Activated CD4-positive, alpha-beta T cell treated with anti-CD3 and anti-CD28 coated beads for 36 hours (primary cell): ENCODE data around the gene TAGLN2. TPM values are rescaled to one million over a fixed set of nuclear protein-coding genes. Genes with fewer than 3 reads are reported as not detected.

Experiments
- ATAC-seq: fragments of 200-7000 bp; cut with Tn5 transposase; one replicate; pipeline ENCODE4 v1.10.0; 2021; ENCODE audit warnings: mild to moderate bottlenecking, moderate library complexity
- CTCF ChIA-PET: fragments of 350-600 bp; sonication (Branson Sonifier 250); formaldehyde crosslinking; loops from one replicate; lab custom pipeline; 2021; ENCODE audit warnings: antibody characterized with exemption; lab: Charles Lee
- POLR2A ChIA-PET: fragments of 350-600 bp; sonication (Branson Sonifier 250); formaldehyde crosslinking; loops from one replicate; lab custom pipeline; 2021; ENCODE audit warnings: antibody characterized with exemption, inconsistent platforms; lab: Charles Lee
- DNase-seq: peaks from one replicate; pipeline ENCODE4 v3.0.0-alpha.2; 2020
- H3K27ac Mint-ChIP-seq: one replicate; pipeline ENCODE4 v1.8.0; 2021; ENCODE audit warnings: mixed read lengths
- H3K27me3 Mint-ChIP-seq: one replicate; pipeline ENCODE4 v1.8.0; 2021; ENCODE audit warnings: mixed read lengths
- H3K36me3 Mint-ChIP-seq: one replicate; pipeline ENCODE4 v1.8.0; 2021; ENCODE audit warnings: low read depth, mixed read lengths
- H3K4me1 Mint-ChIP-seq: one replicate; pipeline ENCODE4 v1.8.0; 2021; ENCODE audit warnings: mixed read lengths
- H3K4me3 Mint-ChIP-seq: one replicate; pipeline ENCODE4 v1.8.0; 2021; ENCODE audit warnings: mild to moderate bottlenecking, moderate library complexity, mixed read lengths
- H3K9me3 Mint-ChIP-seq: one replicate; pipeline ENCODE4 v1.8.0; 2021; ENCODE audit warnings: low read depth, mixed read lengths
- intact Hi-C, 2 experiments: fragments of 100-400 bp; cut with DNase I in 1 of 2; cut with micrococcal nuclease in 1 of 2; formaldehyde crosslinking; loops; one replicate each; pipeline versions ENCODE4 v1.14.2 to v1.15.1; 2022 to 2024; cut with DNase I, micrococcal nuclease
- total RNA-seq, 2 experiments: library from RNA; stranded (reverse); gene quantifications; one replicate each; pipeline ENCODE4 v1.2.3, GENCODE V29; 2021

Gene TAGLN2
- total RNA-seq, 2 experiments from 2014 or later, result 410 to 495 TPM

- Mint-ChIP-seq H3K36me3 (peaks cover 10% of the 10 kb centered on the region), H3K27ac (no peak overlapping the region), H3K9me3 (no peaks in the 10 kb centered on the region), H3K4me3 (no peak overlapping the region), H3K4me1 (peaks cover 6% of the 10 kb centered on the region), H3K27me3 (no peaks in the 10 kb centered on the region)
- ATAC-seq (no peak), DNase-seq (no peak)
- intact Hi-C loops, result loop anchor here in 1 of 2 experiments (10.0 kb wide), 3 partner anchors 276 to 1466 kb away; partner anchors contain the start of genes AIM2 and PEA15
- CTCF ChIA-PET, result no interaction called here
- POLR2A ChIA-PET, result no interaction called here
These were observed 3.3 kb upstream of the TAGLN2 start for GRCh38 chr1:159928491-159929050.

GRCh38 chr1:159927849-159928431, 2.6 kb upstream of the TAGLN2 start:
- ATAC-seq (no peak), DNase-seq (no peak)
- intact Hi-C loops, result loop anchor here in 1 of 2 experiments (10.0 kb wide), 3 partner anchors 277 to 1467 kb away; partner anchors contain the start of genes AIM2 and PEA15
- no peaks in the 10 kb centered on the region for H3K27me3 Mint-ChIP-seq
- no peak overlapping the region for H3K27ac Mint-ChIP-seq
- no peak overlapping the region for H3K4me3 Mint-ChIP-seq
- no peaks in the 10 kb centered on the region for H3K9me3 Mint-ChIP-seq
- H3K4me1 Mint-ChIP-seq, result peaks cover 12% of the 10 kb centered on the region
- POLR2A ChIA-PET, result interaction anchor here (0.6 kb wide), 1 partner anchor 11 kb away, joined by 3 read pairs; no protein-coding TSS in a partner anchor
- H3K36me3 Mint-ChIP-seq, result peaks cover 16% of the 10 kb centered on the region
- CTCF ChIA-PET, result interaction anchor here (1.0 kb wide), 1 partner anchor 8 kb away, joined by 7 read pairs; no protein-coding TSS in a partner anchor

GRCh38 chr1:159927211-159927848, 2.0 kb upstream of the TAGLN2 start:
- Mint-ChIP-seq H3K27ac (peak overlapping the region; percentile 49), H3K4me3 (no peak overlapping the region), H3K4me1 (peaks cover 18% of the 10 kb centered on the region), H3K9me3 (no peaks in the 10 kb centered on the region), H3K36me3 (peaks cover 19% of the 10 kb centered on the region), H3K27me3 (no peaks in the 10 kb centered on the region)
- intact Hi-C loops, result loop anchor here in 1 of 2 experiments (10.0 kb wide), 3 partner anchors 277 to 1467 kb away; partner anchors contain the start of genes AIM2 and PEA15
- DNase-seq, result no peak
- ATAC-seq, result no peak
- ChIA-PET POLR2A (interaction anchor here (0.6 kb wide), 1 partner anchor 12 kb away, joined by 3 read pairs; no protein-coding TSS in a partner anchor), CTCF (interaction anchor here (1.0 kb wide), 1 partner anchor 9 kb away, joined by 7 read pairs; no protein-coding TSS in a partner anchor)

GRCh38 chr1:159925719-159926078, 392 bp upstream of the TAGLN2 start:
- H3K36me3 Mint-ChIP-seq, result peaks cover 34% of the 10 kb centered on the region
- H3K4me3 Mint-ChIP-seq, result peak overlapping the region; percentile 95
- H3K9me3 Mint-ChIP-seq, result no peaks in the 10 kb centered on the region
- H3K27ac Mint-ChIP-seq, result peak overlapping the region; percentile 98
- ChIA-PET CTCF (interaction anchor here (0.8 to 1.4 kb wide), 5 partner anchors 10 to 85 kb away, joined by 3 to 5 read pairs (median 3); no protein-coding TSS in a partner anchor), POLR2A (interaction anchor here (0.6 to 1.8 kb wide), 5 partner anchors 13 to 172 kb away, joined by 3 to 5 read pairs (median 5); partner anchors contain the start of gene IGSF8)
- H3K27me3 Mint-ChIP-seq, result no peaks in the 10 kb centered on the region
- intact Hi-C loops, result loop anchor here (1.0 to 10.0 kb wide), 9 partner anchors 20 to 1469 kb away; partner anchors contain the start of genes AIM2 (in 1 of the 2), COPA (in 1 of the 2), DUSP23 (in 1 of the 2) and IGSF8 (in 1 of the 2)
- ATAC-seq (peak; percentile 33), DNase-seq (peak; percentile 76)
- H3K4me1 Mint-ChIP-seq, result peaks cover 34% of the 10 kb centered on the region

- H3K4me3 Mint-ChIP-seq, result peak overlapping the region; percentile 95
- H3K27ac Mint-ChIP-seq, result peak overlapping the region; percentile 98
- H3K27me3 Mint-ChIP-seq, result no peaks in the 10 kb centered on the region
- ATAC-seq, result peak; percentile 42
- H3K4me1 Mint-ChIP-seq, result peaks cover 46% of the 10 kb centered on the region
- ChIA-PET CTCF (interaction anchor here (1.0 to 2.3 kb wide), 6 partner anchors 74 to 147 kb away, joined by 3 to 11 read pairs (median 4); no protein-coding TSS in a partner anchor), POLR2A (interaction anchor here (0.6 to 2.6 kb wide), 8 partner anchors 10 to 847 kb away, joined by 3 to 10 read pairs (median 5); partner anchors contain the start of genes AIM2, DCAF8, IGSF8 and IGSF9)
- peak; percentile 81 for DNase-seq
- intact Hi-C loops, result loop anchor here in 1 of 2 experiments (2.0 to 10.0 kb wide), 7 partner anchors 69 to 1993 kb away; partner anchors contain the start of genes AIM2, COPA, NCSTN and PEA15
- H3K36me3 Mint-ChIP-seq, result peaks cover 49% of the 10 kb centered on the region
- H3K9me3 Mint-ChIP-seq, result no peaks in the 10 kb centered on the region
These were observed 1.1 kb downstream of the TAGLN2 start for GRCh38 chr1:159924025-159924790.

DNA sequence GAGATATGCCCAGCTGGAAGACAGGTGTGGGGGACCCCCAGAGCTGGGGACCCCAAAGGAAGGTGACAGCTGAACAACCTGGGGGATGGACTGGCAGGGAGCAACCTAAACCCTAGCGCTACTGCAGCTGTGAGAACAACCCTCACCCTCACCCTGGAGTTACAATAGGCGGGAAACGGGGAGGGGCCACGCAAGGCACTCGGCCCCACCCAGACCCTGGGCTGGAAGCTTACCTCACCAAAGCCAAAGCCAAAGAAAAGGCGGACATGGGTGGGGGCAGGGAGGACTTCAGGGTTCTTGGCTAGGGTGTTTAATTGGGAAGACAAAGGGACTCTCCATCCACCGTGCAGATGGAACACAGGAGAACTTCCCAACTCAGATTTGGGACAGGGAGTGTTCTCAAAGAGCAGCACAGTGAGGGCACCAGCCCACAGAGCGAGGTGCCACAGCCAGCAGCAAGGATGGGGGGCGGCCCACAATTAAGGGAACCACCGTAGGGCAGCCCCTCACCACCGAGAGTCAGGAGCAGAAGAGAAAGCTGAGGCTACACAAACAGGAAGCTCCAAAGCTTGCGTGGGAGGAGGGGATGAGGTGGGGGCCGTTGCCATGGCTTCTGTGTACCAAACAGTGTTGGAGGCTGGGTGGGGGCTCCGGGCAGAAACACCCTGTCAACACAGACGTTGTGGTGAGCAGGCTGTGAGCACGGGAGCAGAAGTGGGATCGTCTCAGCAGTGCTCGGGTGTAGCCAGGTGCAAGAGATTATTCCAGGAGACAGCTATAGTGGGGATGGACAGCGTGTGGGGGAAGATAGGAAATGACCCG, 1.9 kb downstream of the TAGLN2 start:
- Mint-ChIP-seq H3K36me3 (peaks cover 55% of the 10 kb centered on the region), H3K4me3 (peak overlapping the region; percentile 95), H3K27ac (peak overlapping the region; percentile 97), H3K4me1 (peaks cover 47% of the 10 kb centered on the region), H3K9me3 (no peaks in the 10 kb centered on the region), H3K27me3 (no peaks in the 10 kb centered on the region)
- ATAC-seq (peak; percentile 43), DNase-seq (peak; percentile 91)
- intact Hi-C loops, result loop anchor here (1.0 to 10.0 kb wide), 10 partner anchors 69 to 1994 kb away; partner anchors contain the start of genes AIM2 (in 1 of the 2), COPA (in 1 of the 2), DCAF8 (in 1 of the 2) and DUSP23 (in 1 of the 2)
- ChIA-PET CTCF (interaction anchor here (0.6 to 2.3 kb wide), 9 partner anchors 13 to 700 kb away, joined by 3 to 11 read pairs (median 4); partner anchors contain the start of gene DUSP23), POLR2A (interaction anchor here (0.6 to 2.6 kb wide), 9 partner anchors 9 to 1121 kb away, joined by 3 to 10 read pairs (median 5); partner anchors contain the start of genes AIM2, DCAF8, IGSF8 and IGSF9)

DNA sequence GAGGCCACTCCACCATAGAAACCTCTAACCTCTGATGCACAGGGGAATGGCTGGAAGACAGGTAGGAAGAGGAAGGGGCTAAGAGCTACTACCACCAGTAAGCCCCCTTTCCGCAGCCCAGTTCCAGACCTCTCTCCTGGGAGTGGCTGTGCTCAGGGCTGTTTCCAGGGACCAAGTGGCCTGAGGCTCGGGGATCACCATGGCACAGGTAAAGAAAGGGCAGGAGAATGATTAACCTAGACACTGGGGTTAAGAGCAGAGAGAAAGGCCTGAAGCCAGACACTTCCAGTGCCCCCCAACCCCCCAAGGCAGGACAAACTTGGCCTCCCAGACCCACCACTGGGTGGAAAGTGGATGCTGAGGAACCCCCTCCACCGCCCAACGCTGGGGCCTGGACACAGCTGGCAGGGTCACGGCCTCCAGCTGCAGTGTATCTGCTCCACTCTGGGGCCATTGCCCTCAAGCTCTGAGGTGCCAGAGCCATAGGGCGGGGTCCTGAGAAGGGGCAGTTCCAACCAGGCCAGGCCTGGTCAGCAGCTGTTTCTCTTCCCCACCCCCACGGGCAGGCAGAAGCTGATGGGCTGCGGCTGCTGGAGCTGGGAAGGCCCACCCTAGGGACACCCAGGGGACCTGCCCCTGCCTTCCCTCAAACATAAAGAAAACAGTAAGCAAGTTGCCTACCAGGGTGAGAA, 2.6 kb downstream of the TAGLN2 start:
- H3K27ac Mint-ChIP-seq, result peak overlapping the region; percentile 97
- no peaks in the 10 kb centered on the region for H3K27me3 Mint-ChIP-seq
- ATAC-seq, result no peak
- peaks cover 62% of the 10 kb centered on the region for H3K36me3 Mint-ChIP-seq
- DNase-seq, result no peak
- no peaks in the 10 kb centered on the region for H3K9me3 Mint-ChIP-seq
- intact Hi-C loops, result loop anchor here (1.0 to 10.0 kb wide), 8 partner anchors 109 to 1995 kb away; partner anchors contain the start of genes AIM2 (in 1 of the 2), DCAF8 (in 1 of the 2), DUSP23 (in 1 of the 2) and PEA15 (in 1 of the 2)
- H3K4me1 Mint-ChIP-seq, result peaks cover 54% of the 10 kb centered on the region
- CTCF ChIA-PET, result interaction anchor here (0.7 to 2.3 kb wide), 6 partner anchors 14 to 699 kb away, joined by 3 to 11 read pairs (median 4); partner anchors contain the start of gene DUSP23
- POLR2A ChIA-PET, result interaction anchor here (0.9 to 2.6 kb wide), 5 partner anchors 9 to 175 kb away, joined by 3 to 10 read pairs (median 8); partner anchors contain the start of genes IGSF8 and IGSF9
- H3K4me3 Mint-ChIP-seq, result peak overlapping the region; percentile 95

DNA sequence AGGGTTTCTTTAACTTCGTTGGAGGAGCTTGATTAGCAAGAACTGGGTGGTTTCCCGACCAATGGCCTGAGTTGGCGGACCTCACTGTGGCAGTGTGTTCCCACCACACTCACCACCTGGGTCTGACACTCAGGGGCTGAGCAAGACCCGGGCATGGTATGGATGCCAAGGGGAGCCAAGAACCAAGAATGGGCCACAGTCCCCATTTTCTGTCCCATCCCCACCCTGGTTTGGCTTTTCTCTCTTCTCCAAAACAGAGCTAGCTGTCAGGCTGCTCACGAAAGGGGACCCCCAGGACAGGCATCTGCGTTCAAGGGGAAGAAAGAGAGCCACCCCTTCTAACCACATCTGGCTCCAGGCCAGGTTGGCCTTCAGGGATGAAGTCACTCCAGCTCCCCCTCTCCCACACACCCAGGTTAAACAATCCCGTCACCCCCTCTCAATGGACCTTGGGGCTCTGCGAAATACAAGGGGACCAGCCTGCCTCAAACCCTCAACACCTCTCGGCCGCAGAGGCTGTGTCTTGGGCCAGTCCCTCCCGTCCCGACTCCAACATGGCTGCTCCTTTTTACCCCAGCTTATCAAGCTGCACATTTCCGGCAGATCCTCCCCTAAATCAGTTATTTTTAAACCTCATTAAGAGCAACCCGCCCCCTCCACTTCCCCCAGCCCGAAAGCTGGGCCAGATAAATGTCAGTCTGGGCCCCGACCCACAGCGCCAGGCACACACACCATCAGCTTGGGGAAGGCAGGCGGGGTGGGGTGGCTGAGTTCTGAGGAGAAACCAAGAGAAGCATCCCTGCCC, 3.4 kb downstream of the TAGLN2 start:
- Mint-ChIP-seq H3K4me3 (peak overlapping the region; percentile 95), H3K27me3 (no peaks in the 10 kb centered on the region), H3K27ac (peak overlapping the region; percentile 97), H3K9me3 (no peaks in the 10 kb centered on the region), H3K4me1 (peaks cover 58% of the 10 kb centered on the region), H3K36me3 (peaks cover 66% of the 10 kb centered on the region)
- peak; percentile 39 for DNase-seq
- ChIA-PET CTCF (interaction anchor here (0.7 to 2.1 kb wide), 5 partner anchors 10 to 833 kb away, joined by 3 to 11 read pairs (median 3); no protein-coding TSS in a partner anchor), POLR2A (interaction anchor here (0.8 to 2.6 kb wide), 2 partner anchors 8 to 83 kb away, joined by 3 to 9 read pairs; no protein-coding TSS in a partner anchor)
- no peak for ATAC-seq
- intact Hi-C loops, result loop anchor here in 1 of 2 experiments (5.0 to 10.0 kb wide), 5 partner anchors 283 to 1995 kb away; partner anchors contain the start of genes AIM2 and PEA15
